Measurements from ENCODE around the gene INPP5D.
"Not testable (repeated sequence)": the region's sequence is repeated elsewhere in the genome, so short reads cannot be mapped to it uniquely, and the experiment has no call there.

The INPP5D gene

DNA sequence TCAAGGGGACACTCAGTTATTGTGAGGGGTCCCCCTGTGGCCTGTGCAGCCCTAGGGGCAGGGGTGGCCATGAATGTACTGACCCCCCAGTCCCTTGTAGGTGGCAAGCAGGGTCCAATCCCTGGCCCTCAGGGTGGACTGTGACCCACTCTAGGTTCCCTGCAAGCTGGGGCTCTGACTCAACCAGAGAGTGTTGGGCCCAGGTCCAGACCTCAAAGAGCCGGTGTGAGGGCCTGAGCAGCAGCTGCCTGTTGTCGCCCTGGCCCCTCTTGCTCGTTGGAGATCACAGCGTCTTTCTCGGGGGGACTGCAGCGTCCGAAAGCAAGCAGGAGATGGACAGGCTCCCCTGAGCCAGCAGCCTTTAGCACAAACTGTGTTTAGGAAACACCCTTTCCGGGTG, 124.5 kb downstream of the INPP5D start:
- no peak for DNase-seq

DNA sequence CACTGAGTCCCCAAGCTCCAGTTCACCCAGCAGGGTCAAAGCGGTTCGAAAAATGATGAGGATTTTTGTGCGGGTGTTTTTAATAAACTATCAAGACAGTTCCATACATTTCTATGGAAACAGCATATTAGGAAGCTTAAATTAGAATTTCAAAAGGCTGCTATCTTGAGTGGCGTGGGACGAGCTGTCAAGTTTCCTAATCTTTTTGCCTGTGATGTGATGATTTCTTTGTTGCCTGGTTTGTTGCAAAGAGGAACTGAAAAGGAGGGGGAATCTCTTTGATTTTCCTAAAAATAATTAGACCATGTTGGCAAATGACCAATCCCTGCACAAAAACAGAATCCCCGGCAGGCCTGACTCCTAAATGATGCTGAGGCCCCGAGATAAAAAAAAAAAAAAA, 125.2 kb downstream of the INPP5D start:
- DNase-seq = no peak

DNA sequence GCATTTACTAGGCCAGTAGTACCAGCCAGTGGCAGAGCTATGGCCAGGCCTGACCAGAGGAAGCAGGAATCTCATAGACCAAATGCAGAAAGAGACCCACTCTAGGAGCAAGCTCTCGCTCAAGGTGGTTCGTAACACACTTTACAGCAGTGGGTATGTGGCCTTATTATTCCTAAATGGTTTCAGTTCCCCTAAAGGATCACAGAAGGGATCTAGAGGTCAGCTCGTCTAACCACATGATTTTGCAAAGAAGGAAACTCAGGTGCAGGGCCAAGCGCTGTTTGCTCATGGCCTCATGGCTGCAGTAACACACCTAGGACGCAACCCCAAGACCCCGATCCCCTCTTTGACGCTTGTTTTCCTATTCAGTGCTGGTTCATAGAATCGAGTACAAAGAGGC, 125.8 kb downstream of the INPP5D start:
- no peak for DNase-seq

DNA sequence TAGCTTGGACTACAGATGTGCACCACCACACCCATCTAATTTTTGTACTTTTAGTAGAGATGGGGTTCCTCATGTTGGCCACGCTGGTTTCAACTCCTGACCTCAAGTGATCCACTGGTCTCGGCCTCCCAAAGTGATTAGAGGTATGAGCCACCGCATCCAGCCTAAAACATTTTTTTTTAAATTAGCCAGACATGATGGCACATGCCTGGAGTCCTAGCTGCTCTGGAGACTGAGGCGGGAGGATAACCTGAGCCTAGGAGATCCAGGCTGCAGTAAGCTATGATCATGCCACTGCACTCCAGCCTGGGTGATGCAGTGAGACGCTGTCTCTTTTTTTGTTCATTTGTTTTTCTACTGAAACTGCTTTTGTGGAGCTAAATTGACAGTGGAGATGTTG, 126.7 kb downstream of the INPP5D start:
- DNase-seq = no peak

DNA sequence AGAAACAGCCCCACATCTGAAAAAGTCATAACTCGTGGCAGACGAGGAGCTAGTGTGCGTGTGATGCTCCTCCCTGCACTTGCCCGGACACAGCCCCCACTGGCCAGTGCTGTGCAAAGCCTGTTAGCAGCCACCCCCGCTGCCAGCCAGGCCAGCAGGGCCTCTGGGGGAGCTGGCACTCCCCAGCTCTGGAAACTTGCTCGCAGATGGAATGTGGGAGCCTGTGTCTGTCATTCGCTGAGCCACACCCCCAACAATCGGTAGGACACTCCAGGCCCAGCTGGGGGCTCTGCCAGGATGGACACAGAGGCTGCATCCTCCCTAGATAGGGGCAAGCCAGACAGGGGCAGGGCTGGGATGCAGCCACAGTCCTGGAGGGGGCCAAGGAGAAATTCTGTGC, 128.9 kb downstream of the INPP5D start:
- DNase-seq = no peak

DNA sequence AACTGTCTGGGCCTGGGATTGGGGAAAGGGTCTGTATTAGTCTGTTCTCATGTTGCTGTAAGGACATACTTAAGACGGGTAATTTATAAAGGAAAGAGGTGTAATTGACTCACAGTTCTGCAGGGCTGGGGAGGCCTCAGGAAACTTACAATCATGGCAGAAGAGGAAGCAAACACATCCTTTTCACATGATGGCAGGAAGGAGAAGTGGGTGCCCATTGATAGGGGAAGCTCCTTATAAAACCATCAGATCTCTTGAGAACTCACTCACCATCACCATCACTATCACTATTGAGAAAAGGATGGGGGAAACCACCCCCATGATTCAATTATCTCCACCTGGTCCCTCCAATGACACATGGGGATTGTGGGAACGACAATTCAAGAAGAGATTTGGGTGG, 130.9 kb downstream of the INPP5D start:
- DNase-seq = not testable (repeated sequence)

DNA sequence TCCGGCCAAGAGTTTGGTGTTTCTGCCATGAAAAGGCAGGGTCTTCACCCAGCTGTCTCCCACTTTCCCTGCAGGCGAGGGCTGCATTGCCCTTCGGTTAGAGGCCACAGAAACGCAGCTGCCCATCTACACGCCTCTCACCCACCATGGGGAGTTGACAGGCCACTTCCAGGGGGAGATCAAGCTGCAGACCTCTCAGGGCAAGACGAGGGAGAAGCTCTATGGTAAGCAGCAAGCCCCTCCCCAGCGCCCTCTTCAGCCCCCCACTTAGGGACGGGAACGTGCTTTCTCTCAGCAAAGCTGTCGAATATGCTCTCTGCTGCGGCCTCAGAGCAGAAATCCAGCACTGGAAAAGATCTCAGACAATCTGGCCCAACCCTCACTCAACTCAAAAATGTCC, 133.6 kb downstream of the INPP5D start:
- DNase-seq = no peak

DNA sequence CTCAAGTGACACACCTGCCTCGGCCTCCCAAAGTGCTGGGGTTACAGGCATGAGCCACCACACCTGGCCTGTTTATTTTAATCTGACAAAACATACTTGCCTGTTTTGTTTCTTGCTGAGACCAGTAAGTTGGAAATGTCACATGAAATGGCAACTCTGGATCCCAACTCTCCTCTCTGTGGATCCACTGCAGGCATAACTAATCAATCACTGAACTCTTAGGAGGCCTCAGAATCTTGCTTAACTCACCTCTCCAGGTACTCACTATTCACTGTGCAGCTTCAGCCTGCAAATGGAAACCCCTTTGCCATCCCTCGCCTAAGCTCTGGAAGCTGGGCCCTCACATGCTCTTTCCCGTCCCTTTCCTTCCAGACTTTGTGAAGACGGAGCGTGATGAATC, 134.9 kb downstream of the INPP5D start:
- no peak for DNase-seq

DNA sequence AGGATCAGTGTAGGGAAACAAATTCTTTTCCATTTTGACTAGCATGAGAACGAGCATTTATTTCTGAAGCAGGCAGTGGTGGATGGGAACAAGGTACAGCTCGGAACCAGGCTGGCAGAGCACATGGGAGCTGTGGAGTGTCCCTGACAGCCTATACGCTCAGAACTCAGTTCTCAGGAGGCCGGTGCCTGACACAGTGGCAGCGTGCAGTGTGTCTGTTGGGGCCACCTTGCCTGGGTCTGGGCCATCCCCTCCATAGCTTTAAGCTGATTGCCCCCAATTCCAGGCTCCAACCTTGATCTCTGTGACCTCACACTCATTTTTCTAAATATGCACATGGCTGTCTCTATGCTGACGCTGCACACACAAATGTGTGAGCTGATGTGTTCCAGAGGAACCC, 136.9 kb downstream of the INPP5D start:
- no peak for DNase-seq

DNA sequence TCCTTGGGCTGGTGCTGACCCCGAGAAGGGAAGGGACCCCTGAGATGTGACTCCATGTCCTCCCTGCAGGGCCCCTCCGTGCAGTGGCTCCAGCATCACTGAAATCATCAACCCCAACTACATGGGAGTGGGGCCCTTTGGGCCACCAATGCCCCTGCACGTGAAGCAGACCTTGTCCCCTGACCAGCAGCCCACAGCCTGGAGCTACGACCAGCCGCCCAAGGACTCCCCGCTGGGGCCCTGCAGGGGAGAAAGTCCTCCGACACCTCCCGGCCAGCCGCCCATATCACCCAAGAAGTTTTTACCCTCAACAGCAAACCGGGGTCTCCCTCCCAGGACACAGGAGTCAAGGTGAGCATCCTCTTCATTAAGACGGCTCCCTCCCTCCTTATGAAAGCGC, 137.9 kb downstream of the INPP5D start:
- no peak for DNase-seq

DNA sequence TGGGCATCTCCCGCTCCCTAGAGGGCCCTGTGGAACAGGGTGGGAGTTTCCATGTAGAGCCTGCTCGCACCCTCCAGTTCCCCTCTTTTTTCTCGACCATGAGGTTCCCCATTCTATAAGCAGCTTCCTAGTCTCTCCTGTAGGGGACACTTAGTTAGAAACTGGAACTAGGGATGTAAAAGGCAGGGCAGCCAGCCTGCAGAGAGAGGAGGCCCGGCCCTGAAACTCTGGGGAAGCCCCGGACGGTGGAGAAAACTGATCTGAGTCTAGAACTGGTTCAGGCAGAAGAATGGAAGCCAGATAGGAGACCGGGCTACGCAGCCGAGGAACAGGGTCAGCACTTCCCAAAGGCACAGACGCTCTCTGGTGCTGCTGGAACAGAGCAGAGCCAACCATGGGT, 139.7 kb downstream of the INPP5D start:
- DNase-seq = no peak

DNA sequence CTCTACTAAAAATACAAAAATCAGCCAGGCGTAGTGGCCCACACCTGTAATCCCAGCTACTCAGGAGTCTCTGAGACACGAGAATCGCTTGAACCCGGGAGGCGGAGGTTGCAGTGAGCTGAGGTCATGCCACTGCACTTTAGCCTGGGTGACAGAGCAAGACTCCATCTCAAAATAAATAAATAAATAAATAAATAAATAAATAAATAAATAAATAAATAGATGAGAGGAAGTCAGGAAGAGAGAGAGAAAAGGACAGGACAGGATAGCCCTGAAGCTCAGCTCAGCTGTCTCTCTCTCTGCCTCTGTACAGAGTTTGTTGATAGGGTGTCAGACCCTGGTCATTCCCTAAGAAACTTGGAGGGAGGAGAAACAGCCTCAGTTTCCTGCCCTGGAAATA, 140.6 kb downstream of the INPP5D start:
- DNase-seq = not testable (repeated sequence)

DNA sequence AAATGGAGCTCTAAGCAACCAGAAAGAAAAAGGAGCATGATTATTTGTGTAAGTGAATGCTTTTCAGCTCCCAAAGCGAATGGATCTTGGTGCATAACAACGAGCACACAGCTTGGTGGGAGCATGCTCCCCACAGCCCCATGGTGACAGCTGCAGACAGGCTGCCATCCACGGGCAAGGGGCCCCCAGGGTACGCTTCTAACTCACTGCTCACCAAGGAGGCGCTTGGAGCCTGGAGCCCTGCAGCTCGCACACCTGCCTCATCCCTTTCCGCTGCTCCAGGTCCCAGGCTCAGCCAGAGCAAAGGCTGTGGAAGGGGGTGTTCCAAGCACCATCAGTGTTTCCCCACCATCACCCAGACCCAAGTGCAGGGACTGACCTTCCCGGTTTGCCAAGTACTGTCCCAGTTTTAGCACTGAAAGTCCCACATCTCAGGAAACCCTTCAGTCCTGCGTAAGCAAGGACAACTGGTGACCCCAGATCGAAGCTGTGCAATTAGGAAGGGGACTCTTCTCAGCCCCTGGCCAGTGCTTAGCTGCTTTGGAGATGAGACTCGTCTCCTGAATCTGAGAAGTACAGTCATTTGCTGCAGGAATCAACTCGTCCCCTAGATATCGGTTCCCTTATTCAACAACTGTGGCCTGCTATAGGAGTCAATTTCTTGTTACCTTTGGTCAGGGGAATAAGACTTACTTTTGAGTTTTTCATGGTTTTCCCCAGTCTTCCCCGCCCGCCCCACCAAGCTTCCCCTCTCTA, 141.3 kb downstream of the INPP5D start:
- peak; percentile 64 for DNase-seq

DNA sequence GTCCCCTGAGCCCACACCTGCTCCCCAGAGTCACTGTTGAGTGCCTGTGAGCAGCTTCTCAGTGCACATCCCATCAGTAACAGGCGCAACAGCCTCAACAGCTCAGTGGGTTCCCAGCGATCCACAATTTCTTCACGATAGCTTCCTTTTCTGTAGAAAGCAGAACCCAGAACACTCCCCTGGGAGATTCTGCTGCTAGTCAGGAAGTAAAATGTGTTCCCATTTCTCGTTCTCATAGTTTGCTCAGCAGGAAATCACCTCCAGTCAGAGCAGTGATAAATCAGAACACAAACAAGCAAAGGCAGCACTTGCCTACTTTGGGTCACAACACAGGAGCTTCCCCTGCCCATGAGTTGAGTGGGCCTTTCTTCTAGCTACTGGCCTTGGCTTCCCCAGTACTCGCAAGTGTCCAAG, 142.4 kb downstream of the INPP5D start:
- DNase-seq = no peak

DNA sequence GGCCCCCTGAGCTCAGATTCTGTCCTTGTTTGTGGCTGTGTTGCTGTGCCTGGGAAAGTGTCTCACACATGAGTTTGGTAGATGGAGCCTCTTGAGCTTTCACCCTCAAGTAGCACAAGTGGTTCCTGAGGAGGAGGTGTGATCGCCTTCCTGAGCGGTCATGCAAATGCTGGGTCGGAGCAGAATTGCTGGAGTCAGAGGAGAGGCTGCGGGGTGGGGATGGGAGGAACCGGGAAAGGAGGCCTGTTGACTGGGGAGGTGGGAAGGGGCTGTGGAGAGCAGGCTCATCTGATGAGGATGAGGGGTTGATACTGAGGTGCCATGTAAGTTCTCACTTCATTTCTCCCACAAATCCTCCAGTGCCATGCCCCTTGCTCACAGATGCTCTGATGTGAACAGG, 142.9 kb downstream of the INPP5D start:
- DNase-seq = no peak

DNA sequence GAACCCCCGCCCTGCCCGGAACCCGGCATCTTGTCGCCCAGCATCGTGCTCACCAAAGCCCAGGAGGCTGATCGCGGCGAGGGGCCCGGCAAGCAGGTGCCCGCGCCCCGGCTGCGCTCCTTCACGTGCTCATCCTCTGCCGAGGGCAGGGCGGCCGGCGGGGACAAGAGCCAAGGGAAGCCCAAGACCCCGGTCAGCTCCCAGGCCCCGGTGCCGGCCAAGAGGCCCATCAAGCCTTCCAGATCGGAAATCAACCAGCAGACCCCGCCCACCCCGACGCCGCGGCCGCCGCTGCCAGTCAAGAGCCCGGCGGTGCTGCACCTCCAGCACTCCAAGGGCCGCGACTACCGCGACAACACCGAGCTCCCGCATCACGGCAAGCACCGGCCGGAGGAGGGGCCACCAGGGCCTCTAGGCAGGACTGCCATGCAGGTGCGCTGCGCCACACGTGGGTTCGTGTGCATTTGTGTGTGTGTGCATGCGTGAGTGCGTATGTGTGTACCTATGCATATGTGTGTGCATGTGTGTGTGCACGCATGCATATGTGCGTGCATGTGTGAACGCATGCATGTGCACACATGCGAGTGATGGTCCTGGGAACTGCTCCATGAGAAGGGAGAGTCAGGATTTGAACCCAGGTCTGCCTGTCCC, 144.3 kb downstream of the INPP5D start:
- no peak for DNase-seq

DNA sequence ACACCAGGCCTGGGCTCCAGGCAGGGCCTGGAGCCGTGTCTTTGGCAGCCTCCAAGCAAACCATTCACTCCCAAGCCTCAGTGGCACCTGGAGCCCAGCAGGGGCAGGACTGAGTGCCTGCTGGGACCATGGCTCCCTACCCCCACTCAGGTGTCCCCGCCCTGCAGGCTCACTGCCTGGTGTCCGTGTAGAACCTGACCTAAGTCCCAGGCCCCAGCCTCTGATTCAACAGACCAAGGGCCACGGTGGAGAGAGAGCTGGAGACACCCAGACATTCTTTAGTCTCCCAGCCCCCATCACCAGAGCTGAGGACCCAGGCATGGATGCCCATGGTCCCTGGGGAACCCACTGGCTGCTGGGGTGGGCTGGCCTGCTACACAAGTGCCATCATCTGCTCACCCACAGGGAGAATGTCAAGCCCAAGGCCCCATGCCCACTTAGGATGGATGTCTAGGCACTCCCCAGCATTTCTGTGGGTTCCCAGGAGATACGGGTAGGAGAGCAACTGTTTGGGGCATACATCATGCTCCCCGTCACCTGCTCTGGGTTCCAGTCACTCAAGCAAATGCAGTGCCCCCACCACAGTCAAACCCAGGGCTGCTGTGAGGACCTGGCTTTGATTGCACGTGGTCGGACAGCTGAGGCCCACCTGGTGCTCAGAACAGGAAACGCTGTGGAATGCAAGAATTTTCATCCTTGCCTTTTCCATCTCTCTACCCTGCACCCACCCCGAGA, 148.4 kb downstream of the INPP5D start:
- DNase-seq = no peak

DNA sequence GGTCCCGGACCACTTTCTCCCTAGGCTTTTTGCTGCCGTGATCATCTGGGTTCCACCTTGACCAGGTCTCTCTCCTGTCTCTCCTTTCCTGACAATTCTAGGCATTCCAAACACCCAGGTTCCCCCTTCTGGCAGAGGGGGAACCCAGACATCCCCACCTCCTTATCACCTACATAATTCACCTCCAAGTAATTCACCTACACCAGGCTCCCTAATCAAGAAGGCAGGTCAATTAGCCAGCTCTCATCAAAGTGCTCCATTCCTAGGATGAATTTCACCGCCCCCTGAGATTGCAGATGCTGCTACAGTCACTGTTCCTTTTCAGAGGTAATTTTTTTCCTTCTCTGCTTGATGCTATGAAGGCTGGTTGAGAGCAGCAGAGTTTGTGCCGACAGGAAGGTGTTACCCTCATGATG, 149.0 kb downstream of the INPP5D start:
- no peak for DNase-seq

DNA sequence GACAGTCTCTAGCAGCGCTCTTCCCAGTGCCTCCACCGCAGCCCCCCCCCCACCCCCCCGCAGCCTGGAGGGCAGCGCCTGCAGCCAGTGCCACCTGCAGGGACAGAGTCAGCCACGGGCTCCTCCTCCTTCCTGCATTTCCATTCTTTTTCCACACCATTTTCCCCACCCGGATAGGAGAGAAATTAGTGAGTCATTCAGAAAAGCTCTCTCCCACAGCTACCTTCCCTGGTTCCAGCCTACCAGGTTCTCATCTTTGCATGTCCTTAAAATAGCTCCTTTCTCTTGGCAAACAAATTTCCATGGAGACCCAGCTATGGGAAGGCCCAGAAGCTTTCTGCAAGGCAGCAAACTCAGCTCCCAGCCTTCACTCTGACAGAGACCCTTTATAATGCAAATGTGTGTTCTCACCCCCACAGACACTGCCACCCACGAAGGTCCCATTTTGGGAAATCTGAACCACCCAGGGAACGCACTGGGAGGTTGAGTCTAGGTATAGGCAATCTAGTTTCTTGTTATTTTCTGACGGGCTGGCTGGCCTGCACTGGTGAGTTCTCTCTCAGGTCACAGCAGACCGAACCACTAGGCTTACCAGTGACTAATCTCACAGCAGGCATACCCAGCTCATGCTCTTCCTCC, 149.5 kb downstream of the INPP5D start:
- DNase-seq = no peak

DNA sequence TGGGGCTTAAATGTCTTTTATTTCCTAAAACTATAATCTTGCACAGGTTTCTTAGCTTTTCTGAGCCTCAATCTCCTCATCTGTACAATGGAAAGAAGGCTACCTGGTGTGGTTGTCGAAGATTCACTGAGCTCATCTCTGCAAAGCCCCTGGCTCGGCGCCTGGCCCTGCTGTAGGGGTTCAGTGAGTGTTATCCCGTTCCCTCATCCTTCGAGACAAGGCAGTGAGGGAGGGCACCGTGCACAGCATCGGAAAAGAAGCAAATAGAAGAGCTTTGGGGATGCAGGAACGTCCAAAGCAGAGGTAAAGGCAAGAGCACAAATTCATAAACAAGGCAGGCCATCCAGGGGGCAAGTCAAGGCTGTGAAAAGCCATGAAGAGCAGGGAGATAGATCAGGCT, 150.1 kb downstream of the INPP5D start:
- no peak for DNase-seq

DNA sequence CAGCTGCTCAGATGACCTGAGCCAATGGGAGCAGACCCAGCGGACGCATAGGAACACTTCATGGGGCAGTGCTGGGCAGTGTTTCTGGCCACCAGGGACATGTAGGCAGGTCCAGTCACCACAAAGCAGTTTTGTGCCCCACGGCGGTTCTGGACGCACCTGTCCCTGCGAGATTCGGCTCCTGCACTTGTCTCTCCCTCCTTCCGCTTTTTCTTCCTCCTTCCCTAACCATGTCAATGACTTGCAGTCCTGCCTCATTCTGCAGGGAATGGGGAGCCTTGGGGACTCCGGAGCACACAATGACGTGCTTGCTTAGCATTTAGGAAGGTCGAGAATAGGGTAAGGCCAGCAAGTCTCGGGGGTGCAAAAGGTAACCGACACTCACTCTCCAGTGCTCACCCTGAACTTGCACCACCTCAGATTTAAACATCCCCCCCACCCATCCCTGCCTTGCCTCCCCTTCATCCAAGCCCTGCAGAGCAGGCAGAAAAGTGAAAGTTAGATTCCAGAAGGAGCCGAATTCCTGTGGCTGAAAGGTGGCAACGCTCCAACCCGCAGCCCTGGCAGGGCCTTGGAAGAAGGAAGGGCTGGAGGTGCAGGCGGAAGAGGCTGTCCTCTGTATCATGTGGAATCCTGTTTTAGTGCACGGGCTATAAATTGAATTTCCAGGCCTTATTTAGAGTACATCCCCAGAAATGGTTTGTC, 150.9 kb downstream of the INPP5D start:
- DNase-seq = no peak

DNA sequence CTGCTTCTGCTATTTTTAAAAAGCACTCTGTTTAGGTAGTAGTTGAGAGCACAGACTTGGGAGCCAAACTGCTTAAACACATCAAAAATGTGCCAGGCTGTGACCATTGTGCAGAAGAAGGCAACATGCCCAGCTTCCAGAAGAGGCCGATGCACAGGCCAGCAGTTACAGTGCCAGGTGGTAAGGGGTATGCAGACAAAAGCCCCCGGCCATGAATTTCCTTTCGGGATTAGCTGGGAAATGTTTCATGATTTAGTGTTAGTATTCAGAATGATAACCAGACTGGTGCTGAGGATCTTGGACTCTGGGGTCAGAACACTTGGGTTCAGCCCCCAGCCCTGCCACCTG, 151.4 kb downstream of the INPP5D start:
- no peak for DNase-seq

DNA sequence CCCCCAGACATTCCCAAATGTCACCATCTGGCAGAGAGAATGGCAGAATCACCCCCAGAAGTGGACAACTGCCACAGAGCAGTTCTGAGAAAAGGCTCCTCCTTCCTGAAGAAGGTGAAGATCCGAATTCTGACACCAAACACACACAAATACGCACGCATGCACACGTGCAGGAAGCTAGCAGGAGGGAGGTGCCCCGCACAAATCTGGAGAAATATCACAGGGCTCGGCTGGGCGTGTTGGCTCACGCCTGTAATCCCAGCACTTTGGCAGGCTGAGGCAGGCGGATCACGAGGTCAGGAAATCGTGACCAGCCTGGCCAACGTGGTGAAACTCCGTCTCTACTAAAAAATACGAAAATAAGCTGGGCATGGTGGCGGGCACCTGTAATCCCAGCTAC, 152.9 kb downstream of the INPP5D start:
- DNase-seq = peak; percentile 7
